RWPE2 (cell line): ENCODE data around the gene MED15.
A peak's percentile ranks its signal among the peaks of the same experiment; 100 is the strongest.

Source experiments
- ATAC-seq: fragments of 200-7000 bp; cut with Tn5 transposase; 3 replicates; pipeline ENCODE4 v1.9.1; 2021; ENCODE audit warnings: low read depth
- DNase-seq: peaks from one replicate; pipeline ENCODE4 v3.0.0-alpha.2; 2020; ENCODE audit warnings: low spot score
- H3K27ac ChIP-seq: fragments of 450-650 bp; 2 replicates; pipeline ENCODE4 v1.5.1; 2017; ENCODE audit warnings: mild to moderate bottlenecking; ENCODE audit not compliant: poor library complexity, severe bottlenecking
- H3K27me3 ChIP-seq: fragments of 250-450 bp; sonication (Bioruptor Pico); 2 replicates; pipeline ENCODE4 v1.5.1; 2021; ENCODE audit warnings: mild to moderate bottlenecking, moderate library complexity; ENCODE audit not compliant: insufficient read depth, poor library complexity, severe bottlenecking
- H3K36me3 ChIP-seq: fragments of 250-450 bp; sonication (Bioruptor Pico); 2 replicates; pipeline ENCODE4 v1.5.1; 2020; ENCODE audit warnings: low read depth, mild to moderate bottlenecking, moderate library complexity
- H3K4me1 ChIP-seq: fragments of 250-450 bp; sonication (Bioruptor Pico); 2 replicates; pipeline ENCODE4 v1.5.1; 2021; ENCODE audit warnings: mild to moderate bottlenecking, moderate library complexity; ENCODE audit not compliant: insufficient read depth, poor library complexity, severe bottlenecking
- H3K4me3 ChIP-seq: fragments of 250-450 bp; sonication (Bioruptor Pico); 2 replicates; pipeline ENCODE4 v1.5.1; 2021; ENCODE audit warnings: mild to moderate bottlenecking, moderate library complexity; ENCODE audit not compliant: severe bottlenecking
- H3K9me3 ChIP-seq: fragments of 250-450 bp; sonication (Bioruptor Pico); 2 replicates; pipeline ENCODE4 v1.5.1; 2021; ENCODE audit warnings: mild to moderate bottlenecking, moderate library complexity; ENCODE audit not compliant: severe bottlenecking
- TF ChIP-seq, protein P1 (sequence below): fragments of 450-650 bp; IDR thresholded peaks from one replicate; pipeline ENCODE4 v1.5.1; 2017; ENCODE audit warnings: mild to moderate bottlenecking, moderate library complexity; ENCODE audit not compliant: poor library complexity, severe bottlenecking

Gene MED15

GRCh38 chr22:20610243-20610686 is 102.9 kb downstream of the MED15 start:
- H3K9me3 ChIP-seq, result no peaks in the 10 kb centered on the region
- DNase-seq (peak; percentile 57), ATAC-seq (no peak; the same call in 2 of the 3 replicates)
- no peak overlapping the region for H3K4me3 ChIP-seq
- H3K36me3 ChIP-seq, result no peaks in the 10 kb centered on the region
- H3K27me3 ChIP-seq, result no peaks in the 10 kb centered on the region
- TF ChIP-seq, protein P1, sequence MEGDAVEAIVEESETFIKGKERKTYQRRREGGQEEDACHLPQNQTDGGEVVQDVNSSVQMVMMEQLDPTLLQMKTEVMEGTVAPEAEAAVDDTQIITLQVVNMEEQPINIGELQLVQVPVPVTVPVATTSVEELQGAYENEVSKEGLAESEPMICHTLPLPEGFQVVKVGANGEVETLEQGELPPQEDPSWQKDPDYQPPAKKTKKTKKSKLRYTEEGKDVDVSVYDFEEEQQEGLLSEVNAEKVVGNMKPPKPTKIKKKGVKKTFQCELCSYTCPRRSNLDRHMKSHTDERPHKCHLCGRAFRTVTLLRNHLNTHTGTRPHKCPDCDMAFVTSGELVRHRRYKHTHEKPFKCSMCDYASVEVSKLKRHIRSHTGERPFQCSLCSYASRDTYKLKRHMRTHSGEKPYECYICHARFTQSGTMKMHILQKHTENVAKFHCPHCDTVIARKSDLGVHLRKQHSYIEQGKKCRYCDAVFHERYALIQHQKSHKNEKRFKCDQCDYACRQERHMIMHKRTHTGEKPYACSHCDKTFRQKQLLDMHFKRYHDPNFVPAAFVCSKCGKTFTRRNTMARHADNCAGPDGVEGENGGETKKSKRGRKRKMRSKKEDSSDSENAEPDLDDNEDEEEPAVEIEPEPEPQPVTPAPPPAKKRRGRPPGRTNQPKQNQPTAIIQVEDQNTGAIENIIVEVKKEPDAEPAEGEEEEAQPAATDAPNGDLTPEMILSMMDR, result no peak
- H3K27ac ChIP-seq, result no peak overlapping the region
- H3K4me1 ChIP-seq, result no peaks in the 10 kb centered on the region

- no peak overlapping the region for H3K4me3 ChIP-seq
- H3K9me3 ChIP-seq, result no peaks in the 10 kb centered on the region
- no peak overlapping the region for H3K27ac ChIP-seq
- ATAC-seq (no peak), DNase-seq (peak; percentile 34)
- TF ChIP-seq, protein P1, result no peak
- no peaks in the 10 kb centered on the region for H3K27me3 ChIP-seq
- H3K36me3 ChIP-seq, result no peaks in the 10 kb centered on the region
- no peaks in the 10 kb centered on the region for H3K4me1 ChIP-seq
Observed at GRCh38 chr22:20610757-20611156, 103.3 kb downstream of the MED15 start.

DNA sequence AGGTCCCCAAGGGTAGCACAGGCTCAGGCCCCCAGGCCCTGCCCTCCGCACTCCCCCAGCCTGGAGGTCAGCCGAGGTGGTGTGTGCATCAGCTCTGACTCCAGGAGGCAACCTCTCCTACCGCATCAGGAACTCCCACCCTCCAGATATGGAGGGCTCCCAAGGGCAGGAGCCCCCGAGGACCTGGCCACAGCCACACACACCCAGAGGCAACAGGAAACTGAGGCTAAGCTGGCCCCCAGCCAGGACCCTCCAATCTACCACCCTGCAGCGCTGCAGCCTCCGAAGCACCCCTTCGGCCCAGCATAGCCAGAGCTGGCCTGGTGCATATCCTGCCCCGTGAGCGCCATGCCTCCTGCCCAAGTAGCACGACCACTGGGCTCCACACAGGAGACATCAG is 104.0 kb downstream of the MED15 start:
- Histone ChIP-seq H3K27me3 (no peaks in the 10 kb centered on the region), H3K36me3 (no peaks in the 10 kb centered on the region), H3K4me1 (no peaks in the 10 kb centered on the region), H3K27ac (no peak overlapping the region), H3K9me3 (no peaks in the 10 kb centered on the region), H3K4me3 (no peak overlapping the region)
- TF ChIP-seq, protein P1, result no peak
- ATAC-seq (no peak), DNase-seq (peak; percentile 41)

DNA sequence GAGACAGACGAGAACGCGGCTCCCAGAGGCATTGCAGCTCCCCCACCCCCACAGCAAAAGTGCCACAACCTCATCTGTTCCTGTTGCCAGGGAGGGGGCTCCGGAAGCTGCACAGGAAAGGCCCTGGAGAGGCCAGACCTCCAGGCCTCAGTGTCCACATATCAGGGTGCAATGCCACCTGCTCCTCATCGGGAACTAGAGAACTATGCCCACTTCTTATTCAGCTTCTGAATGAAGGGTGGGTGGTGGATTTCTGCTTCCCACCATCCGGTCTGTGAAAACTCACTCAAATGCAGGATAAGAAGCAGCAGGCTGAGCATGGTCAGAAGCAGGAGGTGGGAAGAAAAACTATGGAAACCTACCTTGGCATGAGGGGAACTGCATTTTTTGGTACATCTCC is 105.9 kb downstream of the MED15 start:
- Histone ChIP-seq H3K4me3 (no peak overlapping the region), H3K27ac (no peak overlapping the region), H3K36me3 (no peaks in the 10 kb centered on the region), H3K27me3 (no peaks in the 10 kb centered on the region), H3K4me1 (no peaks in the 10 kb centered on the region), H3K9me3 (no peaks in the 10 kb centered on the region)
- TF ChIP-seq, protein P1, result no peak
- ATAC-seq (no peak), DNase-seq (peak; percentile 21)

DNA sequence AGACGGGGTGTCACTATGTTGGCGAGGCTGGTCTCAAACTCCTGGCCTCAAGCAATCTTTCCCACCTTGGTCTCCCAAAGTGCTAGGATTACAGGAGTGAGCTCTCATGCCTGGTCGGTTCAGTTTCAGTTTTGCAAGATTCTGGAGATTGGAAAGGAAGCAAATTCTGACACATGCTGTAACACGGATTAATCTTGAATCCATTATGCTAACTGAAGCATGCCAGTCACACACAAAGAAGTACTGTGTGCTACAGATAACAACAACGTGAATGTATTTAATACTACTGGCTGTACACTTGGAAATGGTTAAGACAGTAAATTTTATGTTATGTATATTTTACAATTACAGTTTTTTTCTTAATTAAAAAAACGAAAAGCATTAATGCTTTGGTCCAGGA is 107.6 kb downstream of the MED15 start:
- H3K36me3 ChIP-seq, result no peaks in the 10 kb centered on the region
- DNase-seq (no peak), ATAC-seq (no peak)
- TF ChIP-seq, protein P1, result no peak
- no peaks in the 10 kb centered on the region for H3K27me3 ChIP-seq
- no peak overlapping the region for H3K27ac ChIP-seq
- no peak overlapping the region for H3K4me3 ChIP-seq
- H3K9me3 ChIP-seq, result no peaks in the 10 kb centered on the region
- H3K4me1 ChIP-seq, result no peaks in the 10 kb centered on the region
